SH-SY5Y (cell line): ENCODE results near the gene MEOX1.

Source experiments
- GATA2 ChIP-seq: IDR thresholded peaks from 2 replicates; pipeline ENCODE4 v1.6.1; 2011; ENCODE audit warnings: mild to moderate bottlenecking, low read depth, low read length
- GATA3 ChIP-seq: IDR thresholded peaks from 2 replicates; pipeline ENCODE4 v1.6.1; 2011; ENCODE audit warnings: low read depth, mild to moderate bottlenecking, low read length, moderate library complexity

The MEOX1 gene

DNA sequence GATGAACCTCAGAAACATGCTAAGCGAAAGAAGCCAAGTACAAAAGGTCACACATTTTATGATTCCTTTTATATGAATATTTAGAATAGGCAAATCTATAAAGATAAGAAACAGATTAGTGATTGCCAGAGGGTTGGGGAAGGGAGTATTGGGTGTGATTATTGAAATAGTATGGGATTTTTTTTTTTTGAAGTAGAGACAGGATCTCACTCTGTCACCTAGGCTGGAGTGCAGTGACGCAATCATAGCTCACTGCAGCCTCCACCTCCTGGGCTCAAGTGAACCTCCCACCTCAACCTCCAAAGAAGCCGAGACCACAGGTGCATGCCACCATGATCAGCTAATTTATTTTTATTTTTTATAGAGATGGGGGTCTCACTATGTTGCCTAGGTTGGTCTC lies 35.7 kb downstream of the MEOX1 start:
- TF ChIP-seq GATA2 (no peak), GATA3 (no peak)

DNA sequence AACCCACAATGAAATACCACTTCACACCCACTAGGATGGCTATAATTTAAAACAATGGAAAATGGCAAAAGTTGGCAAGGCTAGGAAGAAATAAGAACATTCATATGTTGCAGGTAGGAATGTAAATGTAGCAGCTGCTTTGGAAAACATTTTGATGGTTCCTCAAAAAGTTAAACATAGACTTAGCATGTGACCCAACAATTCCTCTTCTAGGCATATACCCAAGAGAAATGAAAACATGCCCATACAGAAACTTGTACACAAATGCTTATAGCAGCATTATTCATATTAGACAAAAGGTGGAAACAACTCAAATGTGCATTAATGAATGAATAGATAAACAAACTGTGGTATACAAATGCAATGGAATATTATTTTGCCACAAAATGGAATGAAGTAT lies 36.1 kb downstream of the MEOX1 start:
- TF ChIP-seq GATA2 (no peak), GATA3 (no peak)

DNA sequence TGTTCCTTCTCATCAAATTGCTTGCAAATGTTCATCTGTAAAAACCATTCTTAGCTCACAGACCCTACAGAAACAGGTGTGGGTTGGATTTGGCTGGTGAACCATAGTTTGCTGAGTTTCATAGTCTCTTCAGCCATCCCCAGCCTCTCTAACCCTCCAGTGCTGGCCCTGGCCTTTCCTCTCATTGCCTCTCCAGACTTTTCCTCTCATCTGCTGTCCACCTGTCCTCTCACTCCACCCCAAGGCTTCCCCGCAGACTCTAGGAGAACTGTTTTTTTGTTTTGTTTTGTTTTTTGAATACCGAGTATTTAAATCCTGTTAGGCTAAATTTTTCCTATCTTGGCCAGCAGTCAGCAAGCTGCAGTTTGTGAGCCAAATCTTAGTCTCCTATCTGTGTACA lies 41.1 kb downstream of the MEOX1 start:
- TF ChIP-seq GATA3 = no peak
- no peak for TF ChIP-seq GATA2

DNA sequence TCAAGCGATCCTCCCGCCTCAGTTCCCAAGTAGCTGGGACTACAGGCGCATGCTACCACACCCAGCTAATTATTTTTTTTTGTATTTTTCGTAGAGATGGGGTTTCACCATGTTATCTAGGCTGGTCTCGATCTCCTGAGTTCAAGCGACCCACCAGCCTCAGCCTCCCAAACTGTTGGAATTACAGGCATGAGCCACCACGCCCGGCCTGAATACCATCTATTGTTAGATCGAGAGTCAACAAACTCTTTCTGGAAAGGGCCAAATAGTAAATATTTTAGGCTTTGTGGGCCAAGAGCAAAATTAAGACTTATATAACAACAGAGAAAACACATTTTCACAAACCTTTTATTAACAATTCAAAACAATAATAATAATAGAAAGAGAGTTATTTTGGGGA lies 41.6 kb downstream of the MEOX1 start:
- no peak for TF ChIP-seq GATA3
- TF ChIP-seq GATA2 = no peak

DNA sequence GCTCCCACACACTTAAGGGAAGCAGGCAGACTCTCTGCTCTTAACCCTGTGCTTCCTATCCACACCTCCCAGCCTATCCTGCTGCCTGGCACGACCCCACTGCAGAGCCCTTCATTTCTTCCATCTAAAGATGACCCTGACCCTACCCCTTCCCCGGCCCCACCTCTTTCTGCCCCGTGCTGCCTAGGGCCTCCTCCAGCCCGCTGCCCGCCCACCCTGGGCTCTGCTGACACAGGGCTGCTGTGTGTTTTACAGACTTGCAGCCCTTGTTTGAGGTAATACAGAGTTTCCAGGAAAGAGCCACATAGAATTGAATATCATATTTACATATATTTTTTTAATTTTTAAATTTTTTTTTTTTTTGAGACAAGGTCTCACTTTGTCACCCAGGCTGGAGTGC lies 42.0 kb downstream of the MEOX1 start:
- TF ChIP-seq GATA2 (no peak), GATA3 (no peak)

DNA sequence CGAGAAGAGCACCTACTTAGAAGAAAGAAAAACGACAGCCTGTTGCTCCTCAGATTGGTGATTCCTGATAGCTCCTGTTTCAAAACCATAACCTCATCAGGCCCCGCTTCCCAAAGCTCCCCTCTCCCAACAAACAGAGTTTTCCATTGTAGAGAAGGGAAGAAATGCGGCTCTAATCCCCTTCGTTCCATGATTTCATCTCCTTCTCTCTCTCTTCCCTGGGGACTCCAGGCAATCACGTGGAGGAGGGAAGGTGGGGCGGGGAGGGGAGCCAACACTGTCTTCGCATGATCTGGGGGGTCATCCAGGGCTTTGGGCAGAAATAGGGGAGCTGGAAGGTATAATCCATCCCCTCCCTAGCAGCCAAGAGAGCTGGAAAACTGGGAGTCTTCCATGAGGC lies 43.4 kb downstream of the MEOX1 start:
- TF ChIP-seq GATA3 (no peak), GATA2 (no peak)

DNA sequence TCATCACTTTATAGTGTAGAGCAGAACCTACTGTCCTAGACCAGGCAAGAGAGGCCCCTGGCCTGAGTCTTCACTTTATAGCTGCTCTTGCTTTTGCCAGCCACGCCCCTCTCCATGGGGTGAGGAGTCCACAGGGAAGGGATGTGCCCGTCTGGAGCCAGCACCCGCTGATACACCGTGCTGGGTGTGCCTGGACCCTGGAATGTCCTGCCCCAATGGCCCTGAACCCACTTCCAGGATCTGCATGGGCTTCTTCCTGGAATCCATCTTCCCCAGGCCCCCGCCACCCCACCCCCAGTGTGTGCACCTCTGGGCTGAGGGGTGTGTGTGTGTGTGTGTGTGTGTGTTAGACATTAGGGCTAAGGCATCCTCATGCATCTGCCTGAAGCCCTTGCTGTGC lies 44.9 kb downstream of the MEOX1 start:
- TF ChIP-seq GATA3 = no peak
- TF ChIP-seq GATA2 = no peak

DNA sequence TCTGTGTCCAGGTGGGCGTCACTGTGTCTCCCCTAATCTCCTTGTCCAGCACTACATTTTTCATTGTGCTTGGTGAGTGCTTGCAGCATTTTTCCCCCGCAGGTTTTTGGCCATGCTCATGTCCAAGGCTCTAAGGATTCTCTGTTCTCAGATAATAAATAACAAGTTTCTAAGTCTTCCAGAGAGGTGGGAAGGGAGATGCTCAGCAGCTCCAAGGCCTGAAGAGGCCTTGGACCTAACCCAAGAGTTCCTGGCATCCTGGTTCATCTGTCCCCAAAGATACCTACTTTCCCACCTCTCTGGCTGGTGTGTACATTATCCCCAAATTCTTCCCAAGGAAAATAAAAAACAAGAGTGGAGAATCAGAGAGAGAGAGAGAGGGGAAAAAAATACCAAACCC lies 45.3 kb downstream of the MEOX1 start:
- TF ChIP-seq GATA2 (no peak), GATA3 (no peak)

DNA sequence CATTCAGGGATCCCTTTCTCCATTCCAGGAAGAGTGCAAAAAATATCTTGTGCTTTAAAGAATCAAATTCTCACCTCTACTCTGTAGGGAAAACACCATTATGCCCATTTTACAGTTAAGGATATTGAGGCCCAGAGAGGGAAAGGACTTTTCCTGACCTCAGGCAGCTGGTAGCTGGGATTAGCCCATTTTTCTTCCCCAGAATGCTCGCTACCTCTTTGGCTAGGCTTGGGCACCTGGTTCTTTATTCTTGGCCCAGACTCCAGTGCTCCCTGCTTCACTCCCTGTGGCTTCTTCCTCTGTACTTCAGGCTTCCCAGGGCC lies 45.7 kb downstream of the MEOX1 start:
- TF ChIP-seq GATA3 (no peak), GATA2 (no peak)

DNA sequence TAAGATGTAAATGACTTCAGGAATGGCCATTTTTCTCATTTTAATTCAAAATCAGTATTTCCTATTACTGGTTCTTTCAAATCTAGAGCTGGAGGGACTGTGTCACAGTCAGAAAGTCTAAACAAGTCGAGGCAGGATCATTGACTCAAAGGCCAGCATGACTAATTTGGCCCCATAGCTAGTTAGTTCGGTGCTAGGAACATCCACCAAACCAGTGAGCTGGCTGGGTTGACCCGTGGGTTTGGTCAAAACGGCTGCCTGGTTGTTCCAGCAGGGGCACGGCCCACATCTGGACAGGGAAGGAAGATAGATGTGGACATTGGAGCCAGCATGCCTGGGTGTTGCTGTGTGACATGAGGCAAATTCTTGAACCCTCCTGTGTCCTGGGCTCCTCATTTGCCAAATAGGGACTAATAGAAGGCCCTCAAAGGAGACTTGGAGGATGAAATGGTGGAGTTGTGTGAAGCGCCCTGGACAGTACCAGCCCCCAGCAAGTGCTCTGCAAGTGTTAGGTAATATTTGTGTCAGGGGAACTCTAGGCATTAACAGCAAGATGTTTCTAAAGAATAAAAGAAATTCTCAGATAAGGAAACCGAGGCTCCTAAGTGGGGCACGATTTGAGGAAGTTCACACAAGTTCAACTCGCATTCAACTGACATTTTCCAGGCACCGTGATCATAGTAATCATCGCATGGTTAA lies 46.2 kb downstream of the MEOX1 start:
- TF ChIP-seq GATA3 (no peak), GATA2 (no peak)

DNA sequence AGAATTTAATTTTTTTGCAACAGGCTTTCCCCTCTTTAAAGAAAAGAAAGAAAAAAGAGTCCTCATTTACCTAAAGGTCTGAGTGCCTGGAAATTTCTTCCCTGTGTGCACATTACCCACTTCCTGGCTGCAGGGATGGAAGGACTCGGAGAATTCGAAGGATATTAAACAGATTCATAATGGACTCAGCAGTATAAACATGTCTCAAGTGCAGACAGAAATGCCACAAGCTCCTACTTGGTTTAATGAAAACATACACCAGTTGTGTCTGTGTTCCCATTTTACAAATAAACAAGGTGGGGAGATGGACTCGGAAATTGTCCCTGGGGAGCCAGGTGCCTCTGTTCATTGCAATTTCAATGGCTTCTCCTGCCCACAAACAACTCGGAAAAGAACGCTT lies 47.2 kb downstream of the MEOX1 start:
- no peak for TF ChIP-seq GATA3
- TF ChIP-seq GATA2 = no peak

DNA sequence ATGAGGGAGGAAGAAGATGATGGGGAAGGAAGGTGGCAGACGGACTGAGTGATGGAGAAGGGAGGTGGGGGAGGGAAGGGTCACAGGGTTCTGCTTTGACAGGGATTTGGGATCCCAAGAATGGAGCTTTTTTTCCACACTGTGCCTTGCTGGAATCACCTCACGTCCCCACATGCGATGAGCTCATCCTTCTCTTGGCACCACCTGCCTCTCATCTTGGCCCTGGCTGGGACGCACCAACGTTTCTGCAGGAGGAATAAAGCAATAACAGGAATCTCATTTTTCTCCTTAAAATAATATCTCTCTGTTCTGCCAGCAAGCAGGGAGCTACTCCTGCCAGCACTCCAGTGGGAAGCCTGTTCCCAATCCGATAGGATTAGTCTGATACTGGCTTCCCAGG lies 47.8 kb downstream of the MEOX1 start:
- TF ChIP-seq GATA2 = no peak

DNA sequence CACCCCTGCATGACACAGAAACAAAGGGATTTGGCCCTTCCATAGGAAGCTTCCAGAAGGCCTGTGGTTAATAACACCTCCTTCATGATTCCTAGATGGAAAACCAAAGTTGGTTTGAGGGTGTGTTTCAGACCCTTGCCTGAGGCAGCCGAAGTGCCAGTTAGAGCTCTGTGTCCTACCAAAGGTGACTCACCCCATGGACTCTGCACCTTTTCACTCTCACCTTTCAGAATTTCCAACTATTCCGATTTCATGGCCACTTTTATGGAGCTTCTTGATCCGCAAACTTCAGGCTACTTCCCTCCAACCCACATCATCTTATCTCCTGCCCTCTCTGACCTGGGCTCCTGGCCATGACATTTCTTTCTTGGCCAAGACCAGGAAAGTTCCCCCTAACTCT lies 49.2 kb downstream of the MEOX1 start:
- no peak for TF ChIP-seq GATA3
- TF ChIP-seq GATA2 = no peak

DNA sequence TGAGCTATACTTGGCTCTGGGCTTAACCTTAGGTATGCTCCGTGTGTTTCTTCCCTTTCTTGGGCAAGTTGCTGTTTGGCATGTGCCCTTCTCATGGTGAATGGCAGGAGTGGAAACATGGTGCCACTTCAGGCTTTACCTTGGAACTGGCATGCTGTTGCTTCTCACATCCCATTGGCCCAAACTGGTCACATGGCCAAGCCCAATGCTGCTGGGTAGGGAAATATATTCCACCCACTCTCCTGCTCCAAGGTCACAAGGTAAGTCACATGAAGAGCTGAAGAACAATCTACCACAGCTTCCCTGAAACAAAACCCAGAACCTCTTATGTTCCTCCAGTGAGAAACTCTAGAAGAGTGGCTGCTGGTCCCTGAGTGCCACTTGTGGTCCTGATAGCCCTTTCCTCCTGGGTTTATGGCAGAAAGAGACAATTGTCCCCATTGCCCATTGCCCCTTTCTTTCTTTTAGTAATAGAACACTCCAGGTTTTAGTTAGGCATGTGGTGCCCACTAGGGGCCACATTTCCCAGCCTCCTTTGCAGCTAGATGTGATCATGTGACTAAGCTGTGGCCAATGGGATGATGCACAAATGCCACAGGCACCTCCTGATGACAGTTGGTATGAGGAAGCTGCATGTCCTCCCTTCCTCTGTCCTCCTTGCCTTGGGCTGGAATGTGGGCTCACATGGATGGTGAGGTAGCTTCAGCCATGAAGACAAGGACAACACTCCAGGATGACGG lies 50.3 kb downstream of the MEOX1 start:
- no peak for TF ChIP-seq GATA2
- no peak for TF ChIP-seq GATA3

DNA sequence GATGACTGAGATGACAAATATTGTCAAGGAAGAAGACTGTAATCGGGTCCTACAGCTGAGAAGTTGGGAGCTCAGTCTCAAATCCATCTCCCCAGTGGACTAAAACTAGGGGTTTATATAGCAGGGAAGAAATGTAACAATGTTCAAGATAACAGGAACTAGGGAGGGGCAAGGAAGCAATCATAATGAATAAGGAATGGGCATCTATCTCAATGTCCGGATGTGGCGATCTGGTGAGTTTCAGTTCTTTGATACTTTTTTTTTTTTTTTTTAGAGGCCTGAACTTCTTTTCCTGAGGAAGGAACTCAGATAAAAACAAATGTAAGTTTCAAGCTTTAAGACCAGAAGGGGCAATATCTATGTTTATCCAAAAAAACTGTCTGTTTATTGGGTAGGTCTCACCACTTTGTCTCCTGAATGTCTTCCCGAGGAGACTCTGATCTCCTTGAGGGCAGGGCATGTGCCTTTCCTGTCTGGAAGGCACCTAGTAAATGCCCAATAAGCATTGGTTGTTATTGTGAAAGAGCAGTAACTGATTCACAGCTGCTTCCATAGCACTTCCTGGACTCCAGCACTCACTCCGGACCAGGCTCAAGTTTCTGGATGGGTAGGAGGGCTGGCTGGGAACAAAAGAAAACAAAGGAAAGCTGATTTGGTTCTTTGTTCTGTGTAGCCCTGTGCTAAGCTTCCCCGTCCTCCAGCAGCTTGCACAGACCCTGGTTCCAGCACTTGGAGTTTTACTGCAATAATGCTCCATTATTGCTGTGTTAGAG lies 51.9 kb downstream of the MEOX1 start:
- TF ChIP-seq GATA3 (no peak), GATA2 (no peak)

DNA sequence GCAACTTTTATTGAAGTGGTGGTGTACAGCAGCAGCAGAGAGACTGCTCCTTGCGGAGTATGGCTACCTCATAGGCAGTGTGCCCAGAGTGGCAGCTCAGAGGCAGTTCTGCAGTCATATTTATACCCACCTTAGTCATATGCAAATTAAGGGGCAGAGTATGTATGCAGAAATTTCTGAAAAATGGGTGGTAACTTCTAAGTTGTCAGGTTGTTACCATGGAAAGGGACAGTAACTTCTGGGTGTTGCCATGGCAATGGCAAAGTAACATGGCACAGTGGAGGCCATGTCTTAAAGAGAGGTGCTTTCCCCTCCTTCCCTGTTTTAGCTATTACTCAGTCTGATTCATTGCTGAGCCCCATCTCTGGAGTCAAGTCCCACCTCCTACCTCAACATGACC lies 53.4 kb downstream of the MEOX1 start:
- no peak for TF ChIP-seq GATA3
- no peak for TF ChIP-seq GATA2
